ENCODE measurements around the gene TOMT.

DNA sequence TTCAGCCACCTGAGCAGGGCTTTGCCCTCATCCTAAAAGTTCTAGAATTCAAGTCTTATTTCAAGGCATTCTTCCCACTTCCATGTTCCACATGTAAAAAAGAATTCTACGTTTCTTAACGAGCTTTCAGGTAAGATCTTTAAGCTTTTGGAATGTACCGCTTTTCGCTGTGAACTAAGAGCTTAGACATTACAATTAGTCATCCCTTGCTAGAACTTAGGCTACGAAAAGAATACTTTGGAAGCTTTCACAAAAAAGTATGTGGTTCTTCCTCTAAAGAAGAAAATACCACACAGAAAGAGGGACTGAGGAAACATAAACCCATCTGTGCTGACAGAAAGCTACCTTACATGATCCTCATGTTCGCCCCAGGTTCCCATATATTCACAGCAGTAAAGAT lies 27.2 kb upstream of the TOMT start:
- no peak for TF ChIP-seq ZNF766 (CRISPR knock-in tag; IDR thresholded peaks at IDR 0.05; ENCODE audit: borderline replicate concordance)
- no peak for TF ChIP-seq NRL (CRISPR knock-in tag; IDR thresholded peaks at IDR 0.05; ENCODE audit: borderline replicate concordance)
- TF ChIP-seq POGZ (CRISPR knock-in tag; IDR thresholded peaks at IDR 0.05), result no peak
- TF ChIP-seq, protein P1, sequence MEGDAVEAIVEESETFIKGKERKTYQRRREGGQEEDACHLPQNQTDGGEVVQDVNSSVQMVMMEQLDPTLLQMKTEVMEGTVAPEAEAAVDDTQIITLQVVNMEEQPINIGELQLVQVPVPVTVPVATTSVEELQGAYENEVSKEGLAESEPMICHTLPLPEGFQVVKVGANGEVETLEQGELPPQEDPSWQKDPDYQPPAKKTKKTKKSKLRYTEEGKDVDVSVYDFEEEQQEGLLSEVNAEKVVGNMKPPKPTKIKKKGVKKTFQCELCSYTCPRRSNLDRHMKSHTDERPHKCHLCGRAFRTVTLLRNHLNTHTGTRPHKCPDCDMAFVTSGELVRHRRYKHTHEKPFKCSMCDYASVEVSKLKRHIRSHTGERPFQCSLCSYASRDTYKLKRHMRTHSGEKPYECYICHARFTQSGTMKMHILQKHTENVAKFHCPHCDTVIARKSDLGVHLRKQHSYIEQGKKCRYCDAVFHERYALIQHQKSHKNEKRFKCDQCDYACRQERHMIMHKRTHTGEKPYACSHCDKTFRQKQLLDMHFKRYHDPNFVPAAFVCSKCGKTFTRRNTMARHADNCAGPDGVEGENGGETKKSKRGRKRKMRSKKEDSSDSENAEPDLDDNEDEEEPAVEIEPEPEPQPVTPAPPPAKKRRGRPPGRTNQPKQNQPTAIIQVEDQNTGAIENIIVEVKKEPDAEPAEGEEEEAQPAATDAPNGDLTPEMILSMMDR (CRISPR knock-in tag; IDR thresholded peaks at IDR 0.05), result no peak
- no peak for TF ChIP-seq TBX2 (CRISPR knock-in tag; IDR thresholded peaks at IDR 0.05; ENCODE audit: borderline replicate concordance)
- no peak for TF ChIP-seq FOXM1 (CRISPR knock-in tag; IDR thresholded peaks at IDR 0.05)
- TF ChIP-seq ZBTB21 (CRISPR knock-in tag; IDR thresholded peaks at IDR 0.05), result no peak
- no peak for TF ChIP-seq KLF11 (CRISPR knock-in tag; IDR thresholded peaks at IDR 0.05)
- no peak for TF ChIP-seq MAFG (CRISPR knock-in tag; IDR thresholded peaks at IDR 0.05)
- TF ChIP-seq, protein P2, sequence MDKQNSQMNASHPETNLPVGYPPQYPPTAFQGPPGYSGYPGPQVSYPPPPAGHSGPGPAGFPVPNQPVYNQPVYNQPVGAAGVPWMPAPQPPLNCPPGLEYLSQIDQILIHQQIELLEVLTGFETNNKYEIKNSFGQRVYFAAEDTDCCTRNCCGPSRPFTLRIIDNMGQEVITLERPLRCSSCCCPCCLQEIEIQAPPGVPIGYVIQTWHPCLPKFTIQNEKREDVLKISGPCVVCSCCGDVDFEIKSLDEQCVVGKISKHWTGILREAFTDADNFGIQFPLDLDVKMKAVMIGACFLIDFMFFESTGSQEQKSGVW (CRISPR knock-in tag; IDR thresholded peaks at IDR 0.05; ENCODE audit: borderline replicate concordance), result no peak
- TF ChIP-seq, protein P3, sequence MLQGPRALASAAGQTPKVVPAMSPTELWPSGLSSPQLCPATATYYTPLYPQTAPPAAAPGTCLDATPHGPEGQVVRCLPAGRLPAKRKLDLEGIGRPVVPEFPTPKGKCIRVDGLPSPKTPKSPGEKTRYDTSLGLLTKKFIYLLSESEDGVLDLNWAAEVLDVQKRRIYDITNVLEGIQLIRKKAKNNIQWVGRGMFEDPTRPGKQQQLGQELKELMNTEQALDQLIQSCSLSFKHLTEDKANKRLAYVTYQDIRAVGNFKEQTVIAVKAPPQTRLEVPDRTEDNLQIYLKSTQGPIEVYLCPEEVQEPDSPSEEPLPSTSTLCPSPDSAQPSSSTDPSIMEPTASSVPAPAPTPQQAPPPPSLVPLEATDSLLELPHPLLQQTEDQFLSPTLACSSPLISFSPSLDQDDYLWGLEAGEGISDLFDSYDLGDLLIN (CRISPR knock-in tag; IDR thresholded peaks at IDR 0.05; ENCODE audit: borderline replicate concordance), result no peak
- TF ChIP-seq CHD2 (IDR thresholded peaks at IDR 0.05; ENCODE audit: low read depth, low read length), result no peak

Data from HepG2 (cell line).